CD4-positive, alpha-beta T cell (primary cell): Measurements from ENCODE around the gene BYSL. TPM values are rescaled to one million over a fixed set of nuclear protein-coding genes. Genes with fewer than 3 reads are reported as not detected.

Source experiments
- ATAC-seq: fragments of 200-7000 bp; cut with Tn5 transposase; one replicate; pipeline ENCODE4 v1.10.0; 2022; ENCODE audit warnings: mild to moderate bottlenecking; ENCODE audit not compliant: poor library complexity
- CTCF ChIA-PET: fragments of 350-600 bp; sonication (Branson Sonifier 250); formaldehyde crosslinking; loops from one replicate; lab custom pipeline; 2021; ENCODE audit warnings: antibody characterized with exemption, inconsistent platforms; lab: Charles Lee
- POLR2A ChIA-PET: fragments of 350-600 bp; sonication (Branson Sonifier 250); formaldehyde crosslinking; loops from one replicate; lab custom pipeline; 2021; ENCODE audit warnings: antibody characterized with exemption, inconsistent platforms; lab: Charles Lee
- DNase-seq, 14 experiments: peaks; one replicate each; pipeline ENCODE4 v3.0.0-alpha.2; 2013 to 2020; ENCODE audit warnings: mixed read lengths in 2 of 14
- H3K27ac ChIP-seq, 2 donors: one replicate each; pipeline versions ENCODE4 v1.5.1 to v1.7.0; 2013; ENCODE audit warnings: low read length in 2 of 2, low read depth in 1 of 2, mild to moderate bottlenecking in 1 of 2
- H3K27me3 ChIP-seq, 2 experiments: 1 replicate in 1 of 2; 2 replicates in 1 of 2; pipeline versions ENCODE4 v1.6.1 to v1.7.0; 2013; ENCODE audit warnings: low read length in 2 of 2, control low read depth in 1 of 2, mild to moderate bottlenecking in 1 of 2, moderate library complexity in 1 of 2; ENCODE audit not compliant: insufficient read depth in 2 of 2, control insufficient read depth in 1 of 2
- H3K36me3 ChIP-seq: one replicate; pipeline ENCODE4 v1.6.1; 2013; ENCODE audit warnings: low read length, control low read depth; ENCODE audit not compliant: insufficient read depth
- H3K4me1 ChIP-seq: one replicate; pipeline ENCODE4 v1.6.1; 2013; ENCODE audit warnings: low read length, control low read depth; ENCODE audit not compliant: insufficient read depth
- H3K4me3 ChIP-seq: one replicate; pipeline ENCODE4 v1.5.1; 2013; ENCODE audit warnings: mild to moderate bottlenecking, low read length, moderate library complexity
- H3K9me3 ChIP-seq, 2 experiments: 1 replicate in 1 of 2; 2 replicates in 1 of 2; pipeline versions ENCODE4 v1.6.1 to v1.7.0; 2013; ENCODE audit warnings: low read length in 2 of 2, mild to moderate bottlenecking in 2 of 2, control low read depth in 1 of 2, moderate library complexity in 1 of 2; ENCODE audit not compliant: control insufficient read depth in 1 of 2, insufficient read depth in 1 of 2
- H3K27ac Mint-ChIP-seq: one replicate; pipeline ENCODE4 v1.8.0; 2020; ENCODE audit warnings: mixed read lengths
- H3K27me3 Mint-ChIP-seq: one replicate; pipeline ENCODE4 v1.8.0; 2021; ENCODE audit warnings: mixed read lengths
- H3K36me3 Mint-ChIP-seq: one replicate; pipeline ENCODE4 v1.8.0; 2021; ENCODE audit warnings: low read depth, mixed read lengths
- H3K4me1 Mint-ChIP-seq: one replicate; pipeline ENCODE4 v1.8.0; 2021; ENCODE audit warnings: low read depth, mixed read lengths
- H3K4me3 Mint-ChIP-seq: one replicate; pipeline ENCODE4 v1.8.0; 2020; ENCODE audit warnings: mild to moderate bottlenecking, mixed read lengths
- H3K9me3 Mint-ChIP-seq: one replicate; pipeline ENCODE4 v1.8.0; 2020; ENCODE audit warnings: mixed read lengths
- intact Hi-C, 2 experiments: fragments of 100-400 bp; cut with DNase I in 1 of 2; cut with micrococcal nuclease in 1 of 2; formaldehyde crosslinking; loops; one replicate each; pipeline versions ENCODE4 v1.15.1 to v1.9.0; 2023 to 2025; cut with DNase I, micrococcal nuclease
- total RNA-seq, 174 experiments: library from RNA in 2 of 174; stranded (reverse) in 2 of 174; gene quantifications; one replicate each; pipeline ENCODE4 v1.2.3 and lab custom pipeline; 2021 to 2026
- TF ChIP-seq, protein P1 (sequence below): fragments of 200-600 bp; IDR thresholded peaks from one replicate; pipeline ENCODE4 v1.8.0; 2022; ENCODE audit warnings: antibody characterized with exemption, mild to moderate bottlenecking

The BYSL gene
- total RNA-seq, 2 experiments from 2014 or later, result 1.2 to 1.6 TPM

DNA sequence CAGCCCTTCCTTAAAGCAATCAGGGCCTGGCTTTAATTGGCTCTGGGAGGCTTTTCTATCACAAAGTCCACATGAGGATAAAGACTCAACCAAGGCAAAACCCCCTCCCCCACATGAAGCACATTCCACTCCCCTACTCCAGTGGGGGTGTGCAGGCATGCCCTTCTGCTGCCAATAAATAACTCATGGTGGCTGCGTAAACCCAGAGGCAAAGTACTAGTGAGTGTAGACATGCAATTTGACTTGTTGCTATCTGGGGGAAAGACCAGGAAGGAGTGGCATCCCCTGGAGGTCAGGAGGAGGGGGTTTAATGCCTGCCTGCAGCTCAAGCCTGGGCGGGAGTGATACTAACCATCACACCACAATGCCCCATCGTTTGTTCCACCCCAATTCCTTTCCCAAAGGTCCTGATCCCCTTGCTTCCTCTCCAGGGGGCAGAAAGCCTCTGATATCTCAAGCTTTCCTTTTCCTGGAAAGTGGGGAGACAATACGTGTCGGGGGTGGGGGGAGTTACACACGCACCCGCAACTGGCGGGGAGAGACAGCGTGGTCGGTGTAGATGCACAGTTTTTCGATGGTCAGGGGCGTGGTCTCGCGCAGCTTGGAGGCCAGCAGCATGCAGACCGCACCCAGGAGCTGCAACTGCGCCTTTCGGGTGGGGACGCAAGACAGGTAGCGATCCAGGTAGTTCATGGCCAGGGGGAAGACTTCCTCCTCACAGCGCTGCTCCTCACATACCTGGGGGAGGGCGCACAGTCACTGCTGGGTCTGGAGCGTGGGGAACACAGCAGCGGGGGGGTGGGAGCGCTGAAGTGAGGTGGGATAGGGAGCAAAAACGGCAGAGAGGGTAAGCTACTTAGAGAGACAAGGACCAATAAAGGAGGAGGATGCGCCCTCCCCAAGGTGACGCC lies 18.8 kb downstream of the BYSL start:
- Histone ChIP-seq H3K4me1 (peaks cover 76% of the 10 kb centered on the region), H3K4me3 (peak overlapping the region; percentile 96), H3K9me3 (no peaks in the 10 kb centered on the region), H3K27me3 (no peaks in the 10 kb centered on the region), H3K27ac (peak overlapping the region; percentile 68 to 74), H3K36me3 (peaks cover 38% of the 10 kb centered on the region)
- intact Hi-C loops, result loop anchor here (1.0 to 5.0 kb wide), 6 partner anchors 37 to 153 kb away; partner anchors contain the start of genes TOMM6 (in 1 of the 2) and USP49 (in 1 of the 2)
- TF ChIP-seq, protein P1, sequence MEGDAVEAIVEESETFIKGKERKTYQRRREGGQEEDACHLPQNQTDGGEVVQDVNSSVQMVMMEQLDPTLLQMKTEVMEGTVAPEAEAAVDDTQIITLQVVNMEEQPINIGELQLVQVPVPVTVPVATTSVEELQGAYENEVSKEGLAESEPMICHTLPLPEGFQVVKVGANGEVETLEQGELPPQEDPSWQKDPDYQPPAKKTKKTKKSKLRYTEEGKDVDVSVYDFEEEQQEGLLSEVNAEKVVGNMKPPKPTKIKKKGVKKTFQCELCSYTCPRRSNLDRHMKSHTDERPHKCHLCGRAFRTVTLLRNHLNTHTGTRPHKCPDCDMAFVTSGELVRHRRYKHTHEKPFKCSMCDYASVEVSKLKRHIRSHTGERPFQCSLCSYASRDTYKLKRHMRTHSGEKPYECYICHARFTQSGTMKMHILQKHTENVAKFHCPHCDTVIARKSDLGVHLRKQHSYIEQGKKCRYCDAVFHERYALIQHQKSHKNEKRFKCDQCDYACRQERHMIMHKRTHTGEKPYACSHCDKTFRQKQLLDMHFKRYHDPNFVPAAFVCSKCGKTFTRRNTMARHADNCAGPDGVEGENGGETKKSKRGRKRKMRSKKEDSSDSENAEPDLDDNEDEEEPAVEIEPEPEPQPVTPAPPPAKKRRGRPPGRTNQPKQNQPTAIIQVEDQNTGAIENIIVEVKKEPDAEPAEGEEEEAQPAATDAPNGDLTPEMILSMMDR, result no peak
- Mint-ChIP-seq H3K4me3 (peak overlapping the region; percentile 97), H3K27me3 (no peaks in the 10 kb centered on the region), H3K36me3 (peaks cover 68% of the 10 kb centered on the region), H3K9me3 (no peaks in the 10 kb centered on the region), H3K27ac (peak overlapping the region; percentile 93), H3K4me1 (peaks cover 81% of the 10 kb centered on the region)
- ATAC-seq, result peak; percentile 0
- POLR2A ChIA-PET, result interaction anchor here (1.0 to 9.1 kb wide), 10 partner anchors 10 to 1039 kb away, joined by 3 to 168 read pairs (median 8); partner anchors contain the start of genes BYSL, MED20, PEX6 and TAF8
- DNase-seq, result peak in 5 of 14 experiments; percentile 10 to 53 (median 15)
- CTCF ChIA-PET, result interaction anchor here (1.1 to 7.7 kb wide), 8 partner anchors 12 to 153 kb away, joined by 3 to 84 read pairs (median 6); partner anchors contain the start of genes BYSL, MED20, TAF8 and TOMM6

- Histone ChIP-seq H3K4me1 (peaks cover 73% of the 10 kb centered on the region), H3K4me3 (peak overlapping the region; percentile 96), H3K9me3 (no peaks in the 10 kb centered on the region), H3K27me3 (no peaks in the 10 kb centered on the region), H3K36me3 (peaks cover 37% of the 10 kb centered on the region), H3K27ac (peak overlapping the region; percentile 68 to 74)
- Mint-ChIP-seq H3K27me3 (no peaks in the 10 kb centered on the region), H3K36me3 (peaks cover 66% of the 10 kb centered on the region), H3K4me1 (peaks cover 82% of the 10 kb centered on the region), H3K27ac (peak overlapping the region; percentile 93), H3K9me3 (no peaks in the 10 kb centered on the region), H3K4me3 (peak overlapping the region; percentile 97)
- TF ChIP-seq, protein P1, result no peak
- intact Hi-C loops, result loop anchor here (1.0 to 5.0 kb wide), 3 partner anchors 20 to 101 kb away; partner anchors contain the start of genes BYSL (in 1 of the 2) and MED20 (in 1 of the 2)
- DNase-seq (peak in 11 of 14 experiments; percentile 20 to 68 (median 46)), ATAC-seq (peak; percentile 25)
- ChIA-PET CTCF (interaction anchor here (1.1 to 7.7 kb wide), 3 partner anchors 18 to 99 kb away, joined by 3 to 84 read pairs (median 5); partner anchors contain the start of genes BYSL and MED20), POLR2A (interaction anchor here (0.7 to 9.1 kb wide), 10 partner anchors 9 to 105 kb away, joined by 3 to 168 read pairs (median 4); partner anchors contain the start of genes BYSL, MED20 and TAF8)
These were observed 19.5 kb downstream of the BYSL start for GRCh38 chr6:41940759-41941279.
